DND-41 (cell line): ENCODE results near the gene OR6M1.

Source experiments
- CTCF ChIP-seq: IDR thresholded peaks from 2 replicates; pipeline ENCODE4 v1.5.1; 2012; ENCODE audit warnings: borderline replicate concordance, low read length, moderate library complexity, mild to moderate bottlenecking; ENCODE audit not compliant: poor library complexity, severe bottlenecking; ENCODE audit errors: extremely low read depth
- EZH2 ChIP-seq: IDR thresholded peaks from 3 replicates; pipeline ENCODE4 v1.6.1; 2012; ENCODE audit warnings: borderline replicate concordance, low read depth, mild to moderate bottlenecking, moderate library complexity, low read length, inconsistent platforms; ENCODE audit not compliant: severe bottlenecking

- TF ChIP-seq CTCF (no peak), EZH2 (no peak)
Measured at GRCh38 chr11:123841174-123841573, 35.0 kb upstream of the OR6M1 start.
